HUDEP-2 (cell line): Measurements from ENCODE around the gene SLC22A23.
A peak's percentile ranks its signal among the peaks of the same experiment; 100 is the strongest.

Source experiments
- DNase-seq, 76 experiments: peaks; one replicate each; lab custom pipeline; 2025; ENCODE audit not compliant: unreplicated experiment in 76 of 76; lab: John Stamatoyannopoulos, UW

Gene SLC22A23

GRCh38 chr6:3408665-3409064 is 48.2 kb downstream of the SLC22A23 start:
- DNase-seq = no peak

- no peak for DNase-seq
Observed at GRCh38 chr6:3407840-3408239, 49.0 kb downstream of the SLC22A23 start.

GRCh38 chr6:3406891-3407809 is 49.7 kb downstream of the SLC22A23 start:
- peak in 18 of 76 experiments; percentile 22 to 65 (median 37) for DNase-seq

- DNase-seq = no peak
Observed at GRCh38 chr6:3406362-3406821, 50.5 kb downstream of the SLC22A23 start.

- DNase-seq = no peak
Observed at GRCh38 chr6:3405679-3406078, 51.2 kb downstream of the SLC22A23 start.

GRCh38 chr6:3405182-3405518 is 51.7 kb downstream of the SLC22A23 start:
- no peak for DNase-seq

GRCh38 chr6:3403238-3404173 is 53.3 kb downstream of the SLC22A23 start:
- DNase-seq = no peak

GRCh38 chr6:3402310-3403237 is 54.3 kb downstream of the SLC22A23 start:
- no peak for DNase-seq

GRCh38 chr6:3400162-3400561 is 56.7 kb downstream of the SLC22A23 start:
- DNase-seq = no peak

- DNase-seq = no peak
Observed at GRCh38 chr6:3398755-3399696, 57.8 kb downstream of the SLC22A23 start.

GRCh38 chr6:3398165-3398562 is 58.7 kb downstream of the SLC22A23 start:
- DNase-seq = no peak

GRCh38 chr6:3397229-3398164 is 59.4 kb downstream of the SLC22A23 start:
- DNase-seq = no peak

GRCh38 chr6:3396503-3397180 is 60.2 kb downstream of the SLC22A23 start:
- no peak for DNase-seq

- no peak for DNase-seq
Observed at GRCh38 chr6:3394671-3395070, 62.2 kb downstream of the SLC22A23 start.

- no peak for DNase-seq
Observed at GRCh38 chr6:3393836-3394202, 63.0 kb downstream of the SLC22A23 start.

- DNase-seq = peak in 74 of 76 experiments; percentile 63 to 99 (median 93)
Observed at GRCh38 chr6:3392930-3393835, 63.7 kb downstream of the SLC22A23 start.
